Thyroid gland (tissue), 4 donors: ENCODE data around the gene PAGE2.

Experiments used
- POLR2A ChIP-seq, 2 donors: fragments of 450-650 bp; IDR thresholded peaks; one replicate each; pipeline ENCODE4 v1.6.1; 2017; ENCODE audit warnings: antibody characterized with exemption in 2 of 2, mild to moderate bottlenecking in 2 of 2, moderate library complexity in 1 of 2
- TF ChIP-seq, protein P1 (sequence below), 6 experiments: fragments of 200-600 bp in 3 of 6; fragments of 450-650 bp in 3 of 6; sonication (generic) in 3 of 6; IDR thresholded peaks; one replicate each; pipeline ENCODE4 v1.5.1; 2016 to 2019; ENCODE audit warnings: antibody characterized with exemption in 6 of 6, mild to moderate bottlenecking in 2 of 6, inconsistent platforms in 1 of 6, moderate library complexity in 1 of 6

DNA sequence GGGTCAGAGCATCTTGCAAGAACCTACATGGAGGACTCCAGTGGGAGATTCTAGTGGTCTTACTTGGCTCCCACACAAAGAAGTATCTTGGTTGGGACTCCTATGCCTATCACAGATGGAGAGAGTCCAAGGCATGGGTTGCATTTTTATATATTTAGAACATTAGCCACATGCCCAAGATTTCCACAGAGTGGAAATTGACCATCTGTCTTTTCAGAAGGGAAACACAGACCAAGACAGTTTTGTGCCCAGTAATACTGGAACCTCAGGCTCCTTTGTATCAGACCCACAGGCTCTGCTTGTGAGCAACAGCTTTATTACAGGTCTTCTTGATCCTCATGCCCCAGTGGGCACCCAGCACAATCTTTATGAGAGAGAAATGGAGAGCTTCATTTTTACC, 43.6 kb downstream of the PAGE2 start:
- TF ChIP-seq, protein P1, sequence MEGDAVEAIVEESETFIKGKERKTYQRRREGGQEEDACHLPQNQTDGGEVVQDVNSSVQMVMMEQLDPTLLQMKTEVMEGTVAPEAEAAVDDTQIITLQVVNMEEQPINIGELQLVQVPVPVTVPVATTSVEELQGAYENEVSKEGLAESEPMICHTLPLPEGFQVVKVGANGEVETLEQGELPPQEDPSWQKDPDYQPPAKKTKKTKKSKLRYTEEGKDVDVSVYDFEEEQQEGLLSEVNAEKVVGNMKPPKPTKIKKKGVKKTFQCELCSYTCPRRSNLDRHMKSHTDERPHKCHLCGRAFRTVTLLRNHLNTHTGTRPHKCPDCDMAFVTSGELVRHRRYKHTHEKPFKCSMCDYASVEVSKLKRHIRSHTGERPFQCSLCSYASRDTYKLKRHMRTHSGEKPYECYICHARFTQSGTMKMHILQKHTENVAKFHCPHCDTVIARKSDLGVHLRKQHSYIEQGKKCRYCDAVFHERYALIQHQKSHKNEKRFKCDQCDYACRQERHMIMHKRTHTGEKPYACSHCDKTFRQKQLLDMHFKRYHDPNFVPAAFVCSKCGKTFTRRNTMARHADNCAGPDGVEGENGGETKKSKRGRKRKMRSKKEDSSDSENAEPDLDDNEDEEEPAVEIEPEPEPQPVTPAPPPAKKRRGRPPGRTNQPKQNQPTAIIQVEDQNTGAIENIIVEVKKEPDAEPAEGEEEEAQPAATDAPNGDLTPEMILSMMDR (IDR thresholded peaks at IDR 0.05): no peak
- no peak for TF ChIP-seq POLR2A (IDR thresholded peaks at IDR 0.05)
